Loucy (cell line): ENCODE data around the gene VPS18.

Experiments
- H2AFZ ChIP-seq: fragments of 200-600 bp; sonication (generic); 2 replicates; pipeline ENCODE4 v1.6.0; 2016; ENCODE audit warnings: antibody characterized with exemption, mild to moderate bottlenecking, low read length, moderate library complexity
- H3F3A ChIP-seq: fragments of 200-600 bp; 2 replicates; pipeline ENCODE4 v1.6.0; 2016; ENCODE audit warnings: antibody characterized with exemption, low read depth, mild to moderate bottlenecking
- H3K27me3 ChIP-seq: fragments of 200-600 bp; sonication (generic); 2 replicates; pipeline ENCODE4 v1.6.1; 2014; ENCODE audit warnings: low read length, mild to moderate bottlenecking; ENCODE audit not compliant: insufficient read depth, poor library complexity, severe bottlenecking
- H3K36me3 ChIP-seq: fragments of 200-600 bp; sonication (generic); 2 replicates; pipeline ENCODE4 v1.6.1; 2016; ENCODE audit warnings: low read length; ENCODE audit not compliant: insufficient read depth
- H3K4me1 ChIP-seq: fragments of 200-600 bp; sonication (generic); 2 replicates; pipeline ENCODE4 v1.5.1; 2014; ENCODE audit warnings: low read length, mild to moderate bottlenecking; ENCODE audit not compliant: insufficient read depth, poor library complexity, severe bottlenecking
- H3K4me2 ChIP-seq: fragments of 200-600 bp; sonication (generic); 2 replicates; pipeline ENCODE4 v1.6.0; 2014; ENCODE audit warnings: antibody characterized with exemption, low read length, low read depth, mild to moderate bottlenecking; ENCODE audit not compliant: poor library complexity, severe bottlenecking
- H3K4me3 ChIP-seq: fragments of 200-600 bp; sonication (generic); 2 replicates; pipeline ENCODE4 v1.5.1; 2014; ENCODE audit warnings: low read length, mild to moderate bottlenecking, mixed read lengths; ENCODE audit not compliant: poor library complexity, severe bottlenecking
- H3K79me2 ChIP-seq: fragments of 200-600 bp; sonication (generic); 2 replicates; pipeline ENCODE4 v1.6.1; 2014; ENCODE audit warnings: low read length; ENCODE audit not compliant: insufficient read depth
- H3K9ac ChIP-seq: fragments of 200-600 bp; sonication (generic); 2 replicates; pipeline ENCODE4 v1.6.0; 2014; ENCODE audit warnings: mild to moderate bottlenecking, low read depth, low read length, moderate library complexity; ENCODE audit not compliant: poor library complexity, severe bottlenecking
- H3K9me2 ChIP-seq: fragments of 200-600 bp; sonication (generic); replicated peaks from 2 replicates; pipeline ENCODE4 v1.6.1; 2016; ENCODE audit warnings: low read depth, low read length, mixed read lengths
- H3K9me3 ChIP-seq: fragments of 200-600 bp; sonication (generic); 2 replicates; pipeline ENCODE4 v1.6.1; 2014; ENCODE audit warnings: mild to moderate bottlenecking, antibody characterized with exemption, low read length, low read depth; ENCODE audit not compliant: insufficient read depth
- H4K20me1 ChIP-seq: fragments of 200-600 bp; sonication (generic); 2 replicates; pipeline ENCODE4 v1.6.0; 2014; ENCODE audit warnings: antibody characterized with exemption, low read length, mild to moderate bottlenecking; ENCODE audit not compliant: insufficient read depth, poor library complexity, severe bottlenecking
- EZH2phosphoT487 ChIP-seq: fragments of 200-600 bp; IDR thresholded peaks from 2 replicates; pipeline ENCODE4 v1.6.1; 2018; ENCODE audit warnings: antibody characterized with exemption, mild to moderate bottlenecking, moderate library complexity, borderline replicate concordance
- TF ChIP-seq, protein P1 (sequence below): fragments of 200-600 bp; sonication (generic); conservative IDR thresholded peaks from 2 replicates; pipeline ENCODE4 v1.5.1; 2014; ENCODE audit warnings: mild to moderate bottlenecking, antibody characterized with exemption, low read length

VPS18 gene

DNA sequence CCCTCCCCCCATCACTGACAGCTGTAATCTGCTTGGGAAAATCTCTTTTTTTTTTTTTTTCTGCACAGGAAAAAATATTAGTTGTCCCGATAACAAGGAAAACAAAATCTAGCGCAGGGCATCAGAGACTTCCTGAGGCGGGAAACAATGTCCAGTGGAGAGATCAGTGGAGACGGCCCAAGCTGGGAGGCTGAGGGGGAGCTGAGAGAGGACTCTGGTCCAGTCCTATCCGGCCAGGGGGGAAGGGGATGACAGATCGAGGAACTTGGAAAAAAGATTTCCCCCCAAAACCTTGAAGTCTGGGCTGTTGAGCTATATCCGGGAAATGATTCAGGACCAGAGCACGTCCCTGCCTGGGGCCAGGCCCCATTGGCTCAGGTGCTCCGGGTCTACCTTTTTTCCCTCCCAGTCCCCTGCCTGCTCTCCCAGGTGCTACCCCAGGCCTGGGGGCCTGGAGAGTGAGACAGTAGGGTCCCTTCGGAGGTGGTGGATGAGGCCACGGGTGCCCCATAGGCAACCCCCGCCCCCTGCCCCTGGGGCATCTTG is 20.9 kb downstream of the VPS18 start:
- no peak overlapping the region for H3K4me2 ChIP-seq
- H2AFZ ChIP-seq: no peak overlapping the region
- no peak overlapping the region for H3K9ac ChIP-seq
- no peaks in the 10 kb centered on the region for H3K36me3 ChIP-seq
- no peaks in the 10 kb centered on the region for H3F3A ChIP-seq
- H3K9me3 ChIP-seq: no peaks in the 10 kb centered on the region
- TF ChIP-seq EZH2phosphoT487: no peak
- TF ChIP-seq, protein P1, sequence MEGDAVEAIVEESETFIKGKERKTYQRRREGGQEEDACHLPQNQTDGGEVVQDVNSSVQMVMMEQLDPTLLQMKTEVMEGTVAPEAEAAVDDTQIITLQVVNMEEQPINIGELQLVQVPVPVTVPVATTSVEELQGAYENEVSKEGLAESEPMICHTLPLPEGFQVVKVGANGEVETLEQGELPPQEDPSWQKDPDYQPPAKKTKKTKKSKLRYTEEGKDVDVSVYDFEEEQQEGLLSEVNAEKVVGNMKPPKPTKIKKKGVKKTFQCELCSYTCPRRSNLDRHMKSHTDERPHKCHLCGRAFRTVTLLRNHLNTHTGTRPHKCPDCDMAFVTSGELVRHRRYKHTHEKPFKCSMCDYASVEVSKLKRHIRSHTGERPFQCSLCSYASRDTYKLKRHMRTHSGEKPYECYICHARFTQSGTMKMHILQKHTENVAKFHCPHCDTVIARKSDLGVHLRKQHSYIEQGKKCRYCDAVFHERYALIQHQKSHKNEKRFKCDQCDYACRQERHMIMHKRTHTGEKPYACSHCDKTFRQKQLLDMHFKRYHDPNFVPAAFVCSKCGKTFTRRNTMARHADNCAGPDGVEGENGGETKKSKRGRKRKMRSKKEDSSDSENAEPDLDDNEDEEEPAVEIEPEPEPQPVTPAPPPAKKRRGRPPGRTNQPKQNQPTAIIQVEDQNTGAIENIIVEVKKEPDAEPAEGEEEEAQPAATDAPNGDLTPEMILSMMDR: no peak
- no peaks in the 10 kb centered on the region for H4K20me1 ChIP-seq
- H3K79me2 ChIP-seq: no peaks in the 10 kb centered on the region
- H3K27me3 ChIP-seq: no peaks in the 10 kb centered on the region
- peaks cover 9% of the 10 kb centered on the region for H3K4me1 ChIP-seq
- H3K9me2 ChIP-seq: no peaks in the 10 kb centered on the region
- H3K4me3 ChIP-seq: no peak overlapping the region

DNA sequence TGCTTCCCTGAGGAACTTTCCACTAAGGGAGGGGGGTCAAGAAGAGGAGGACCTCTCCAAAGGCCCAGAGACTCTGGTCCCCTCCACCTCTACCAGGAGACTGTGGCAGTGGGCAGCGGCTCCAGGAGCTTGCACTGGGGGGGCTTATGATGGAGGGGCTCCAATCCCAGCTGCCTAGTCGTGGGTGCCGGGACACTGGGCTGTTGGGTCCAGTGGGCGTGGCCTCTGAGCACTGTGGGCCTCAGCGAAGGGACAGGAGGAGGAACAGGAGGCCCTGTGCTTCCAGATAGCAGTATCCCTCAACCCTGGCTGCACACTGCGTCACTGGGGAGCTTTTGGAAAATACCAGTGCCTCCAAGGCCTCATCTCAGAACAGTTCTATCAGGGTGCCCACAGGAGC is 21.4 kb downstream of the VPS18 start:
- H3K9ac ChIP-seq: no peak overlapping the region
- no peaks in the 10 kb centered on the region for H3K9me3 ChIP-seq
- H4K20me1 ChIP-seq: no peaks in the 10 kb centered on the region
- H3K4me1 ChIP-seq: peaks cover 9% of the 10 kb centered on the region
- no peak overlapping the region for H3K4me2 ChIP-seq
- H2AFZ ChIP-seq: no peak overlapping the region
- H3K4me3 ChIP-seq: no peak overlapping the region
- no peaks in the 10 kb centered on the region for H3F3A ChIP-seq
- H3K9me2 ChIP-seq: no peaks in the 10 kb centered on the region
- H3K79me2 ChIP-seq: no peaks in the 10 kb centered on the region
- H3K36me3 ChIP-seq: no peaks in the 10 kb centered on the region
- H3K27me3 ChIP-seq: no peaks in the 10 kb centered on the region
- no peak for TF ChIP-seq EZH2phosphoT487
- TF ChIP-seq, protein P1: no peak

GRCh38 chr15:40917585-40917984 is 23.3 kb downstream of the VPS18 start:
- no peaks in the 10 kb centered on the region for H3F3A ChIP-seq
- no peak overlapping the region for H3K9ac ChIP-seq
- no peaks in the 10 kb centered on the region for H3K36me3 ChIP-seq
- H2AFZ ChIP-seq: no peak overlapping the region; the same call in 1 of the 2 replicates
- no peaks in the 10 kb centered on the region for H3K9me3 ChIP-seq
- H3K79me2 ChIP-seq: no peaks in the 10 kb centered on the region
- H3K4me3 ChIP-seq: no peak overlapping the region
- no peak overlapping the region for H3K4me2 ChIP-seq
- no peaks in the 10 kb centered on the region for H3K9me2 ChIP-seq
- no peak for TF ChIP-seq EZH2phosphoT487
- TF ChIP-seq, protein P1: no peak
- H4K20me1 ChIP-seq: no peaks in the 10 kb centered on the region
- no peaks in the 10 kb centered on the region for H3K27me3 ChIP-seq
- H3K4me1 ChIP-seq: no peaks in the 10 kb centered on the region
